Keratinocyte (primary cell): ENCODE data around the gene COMT. TPM values are rescaled to one million over a fixed set of nuclear protein-coding genes. Genes with fewer than 3 reads are reported as not detected.

Experiments used
- DNase-seq: peaks from one replicate; pipeline ENCODE4 v3.0.0-alpha.2; 2011; ENCODE audit warnings: low read depth, missing footprints, low spot score
- FAIRE-seq: peaks from 2 replicates; lab custom pipeline; 2011; peaks lifted over from hg19 to GRCh38; lab: Jason Lieb, UNC
- H2AFZ ChIP-seq: 2 replicates; pipeline ENCODE4 v1.6.0; 2012; ENCODE audit warnings: low read length, control low read depth, inconsistent platforms; ENCODE audit not compliant: control insufficient read depth
- H3K27ac ChIP-seq: 2 replicates; pipeline ENCODE4 v1.5.1; 2011; ENCODE audit warnings: low read length; ENCODE audit not compliant: control insufficient read depth, insufficient read depth
- H3K27me3 ChIP-seq: 3 replicates; pipeline ENCODE4 v1.6.0; 2011; ENCODE audit warnings: low read length; ENCODE audit not compliant: control insufficient read depth, insufficient read depth; ENCODE audit errors: extremely low read depth
- H3K36me3 ChIP-seq, 2 experiments: 2 replicates in 1 of 2; 3 replicates in 1 of 2; pipeline ENCODE4 v1.5.1; 2011; ENCODE audit warnings: low read length in 2 of 2, mild to moderate bottlenecking in 1 of 2; ENCODE audit not compliant: control insufficient read depth in 2 of 2, insufficient read depth in 2 of 2; ENCODE audit errors: extremely low read depth in 1 of 2
- H3K4me1 ChIP-seq: 3 replicates; pipeline ENCODE4 v1.5.1; 2011; ENCODE audit warnings: low read length; ENCODE audit not compliant: control insufficient read depth, insufficient read depth; ENCODE audit errors: extremely low read depth
- H3K4me2 ChIP-seq: 3 replicates; pipeline ENCODE4 v1.6.0; 2011; ENCODE audit warnings: low read depth, low read length; ENCODE audit not compliant: control insufficient read depth, insufficient read depth; ENCODE audit errors: extremely low read depth
- H3K4me3 ChIP-seq, 3 experiments: fragments of 200-600 bp in 1 of 3; sonication (generic) in 1 of 3; 2 replicates in 2 of 3; 3 replicates in 1 of 3; pipeline ENCODE4 v1.5.1; 2011 to 2016; ENCODE audit warnings: low read length in 3 of 3, mild to moderate bottlenecking in 3 of 3, control low read depth in 2 of 3, inconsistent platforms in 1 of 3, low read depth in 1 of 3, mixed read lengths in 1 of 3, mixed run types in 1 of 3, moderate library complexity in 1 of 3; ENCODE audit not compliant: control insufficient read depth in 2 of 3, insufficient read depth in 2 of 3; ENCODE audit errors: extremely low read depth in 1 of 3
- H3K79me2 ChIP-seq: 2 replicates; pipeline ENCODE4 v1.6.0; 2012; ENCODE audit warnings: low read length; ENCODE audit not compliant: control insufficient read depth, insufficient read depth
- H3K9ac ChIP-seq: 3 replicates; pipeline ENCODE4 v1.6.0; 2011; ENCODE audit warnings: low read length; ENCODE audit not compliant: control insufficient read depth, insufficient read depth; ENCODE audit errors: extremely low read depth
- H3K9me1 ChIP-seq: 3 replicates; pipeline ENCODE4 v1.6.0; 2011; ENCODE audit warnings: low read length; ENCODE audit not compliant: control insufficient read depth, insufficient read depth; ENCODE audit errors: extremely low read depth
- H3K9me3 ChIP-seq: 2 replicates; pipeline ENCODE4 v1.5.1; 2012; ENCODE audit warnings: low read depth, low read length; ENCODE audit not compliant: control insufficient read depth
- H4K20me1 ChIP-seq: 3 replicates; pipeline ENCODE4 v1.6.0; 2011; ENCODE audit warnings: low read length; ENCODE audit not compliant: control insufficient read depth, insufficient read depth; ENCODE audit errors: extremely low read depth
- EZH2 ChIP-seq: IDR thresholded peaks from one replicate; pipeline ENCODE4 v1.6.1; 2012; ENCODE audit warnings: inconsistent platforms, mild to moderate bottlenecking, low read length, moderate library complexity
- dilution Hi-C: fragments of 300-500 bp; cut with MboI; formaldehyde crosslinking; loops from one replicate; pipeline ENCODE4 v1.7.0; 2020; ENCODE audit warnings: low sequenced_read_pairs; ENCODE audit not compliant: extremely low pct_ligation_motif_present
- polyA plus RNA-seq, 5 experiments: library from polyadenylated mRNA; depleted of rRNA in 3 of 5; stranded (reverse) in 3 of 5; stranded (forward) in 1 of 5; unstranded in 1 of 5; fragments of >200 nt; gene quantifications; 1 replicate in 1 of 5; 2 replicates in 3 of 5; 3 replicates in 1 of 5; pipeline versions ENCODE4 v1.2.1 to v1.2.3, GENCODE V29; 2011 to 2012; ENCODE audit warnings: missing spikeins in 2 of 5, low read depth in 1 of 5, low replicate concordance in 1 of 5
- TF ChIP-seq, protein P1 (sequence below), 3 experiments: IDR thresholded peaks in 1 of 3; conservative IDR thresholded peaks in 1 of 3; optimal IDR thresholded peaks in 1 of 3; 2 replicates in 2 of 3; 3 replicates in 1 of 3; pipeline versions ENCODE3 to v1.5.1; 2011; ENCODE audit warnings: low read length in 3 of 3, mild to moderate bottlenecking in 3 of 3, moderate library complexity in 2 of 3, control low read depth in 1 of 3, inconsistent platforms in 1 of 3; ENCODE audit not compliant: insufficient read depth in 2 of 3; ENCODE audit errors: extremely low read depth in 1 of 3

COMT gene
- polyA plus RNA-seq, 1 donor (not counting 4 experiments of a cell fraction or from before 2014, with no cell fraction given) = 139 TPM

DNA sequence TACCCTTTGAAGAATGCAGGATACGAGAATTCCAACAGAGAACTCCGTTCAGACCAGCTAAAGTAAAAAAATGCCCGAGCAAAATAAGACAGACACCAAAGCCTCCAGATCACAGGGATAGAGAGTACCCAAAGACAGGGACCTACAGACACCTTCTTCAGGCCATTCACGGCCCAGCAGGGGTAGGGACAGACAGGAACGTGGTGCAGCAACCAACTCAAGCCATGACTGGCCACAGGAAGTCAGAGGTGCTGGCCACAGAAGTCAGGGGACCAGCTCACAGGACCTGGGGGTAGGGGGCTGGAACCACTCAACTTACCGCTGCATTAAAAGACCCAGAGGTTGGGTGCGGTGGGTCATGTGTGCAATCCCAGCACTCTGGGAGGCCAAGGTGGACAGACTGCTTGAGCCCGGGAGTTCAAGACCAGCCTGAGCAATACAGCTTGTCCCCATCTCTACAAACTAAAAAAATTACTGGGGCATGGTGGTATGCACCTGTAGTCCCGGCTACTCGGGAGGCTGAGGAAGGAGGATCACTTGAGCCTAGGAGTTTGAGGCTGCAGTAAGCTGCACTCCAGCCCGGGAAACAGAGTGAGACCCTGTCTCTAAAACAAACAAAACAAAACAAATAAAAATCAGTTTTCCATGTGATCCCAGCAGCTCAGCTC, 39.9 kb upstream of the COMT start:
- TF ChIP-seq EZH2 = no peak
- TF ChIP-seq, protein P1, sequence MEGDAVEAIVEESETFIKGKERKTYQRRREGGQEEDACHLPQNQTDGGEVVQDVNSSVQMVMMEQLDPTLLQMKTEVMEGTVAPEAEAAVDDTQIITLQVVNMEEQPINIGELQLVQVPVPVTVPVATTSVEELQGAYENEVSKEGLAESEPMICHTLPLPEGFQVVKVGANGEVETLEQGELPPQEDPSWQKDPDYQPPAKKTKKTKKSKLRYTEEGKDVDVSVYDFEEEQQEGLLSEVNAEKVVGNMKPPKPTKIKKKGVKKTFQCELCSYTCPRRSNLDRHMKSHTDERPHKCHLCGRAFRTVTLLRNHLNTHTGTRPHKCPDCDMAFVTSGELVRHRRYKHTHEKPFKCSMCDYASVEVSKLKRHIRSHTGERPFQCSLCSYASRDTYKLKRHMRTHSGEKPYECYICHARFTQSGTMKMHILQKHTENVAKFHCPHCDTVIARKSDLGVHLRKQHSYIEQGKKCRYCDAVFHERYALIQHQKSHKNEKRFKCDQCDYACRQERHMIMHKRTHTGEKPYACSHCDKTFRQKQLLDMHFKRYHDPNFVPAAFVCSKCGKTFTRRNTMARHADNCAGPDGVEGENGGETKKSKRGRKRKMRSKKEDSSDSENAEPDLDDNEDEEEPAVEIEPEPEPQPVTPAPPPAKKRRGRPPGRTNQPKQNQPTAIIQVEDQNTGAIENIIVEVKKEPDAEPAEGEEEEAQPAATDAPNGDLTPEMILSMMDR (optimal IDR thresholded peaks at IDR 0.05 in 1 of 3, IDR thresholded peaks at IDR 0.05 in 1 of 3, conservative IDR thresholded peaks at IDR 0.05 in 1 of 3; ENCODE audit: extremely low read depth in 1 of 3, insufficient read depth in 2 of 3, low read length in 3 of 3) = no peak
- Histone ChIP-seq H4K20me1 (no peaks in the 10 kb centered on the region), H3K9me3 (no peaks in the 10 kb centered on the region), H2AFZ (no peak overlapping the region), H3K79me2 (no peaks in the 10 kb centered on the region), H3K27ac (no peak overlapping the region), H3K9ac (no peak overlapping the region), H3K4me3 (no peak overlapping the region), H3K9me1 (no peaks in the 10 kb centered on the region), H3K36me3 (peaks cover 0 to 1% of the 10 kb centered on the region in 2 experiments), H3K4me1 (no peaks in the 10 kb centered on the region), H3K4me2 (no peak overlapping the region), H3K27me3 (no peaks in the 10 kb centered on the region)
- dilution Hi-C loops = no loop called here
- no peak for DNase-seq
- FAIRE-seq = no peak

- no peak overlapping the region for H3K27ac ChIP-seq
- H3K27me3 ChIP-seq = no peaks in the 10 kb centered on the region
- no peaks in the 10 kb centered on the region for H3K9me1 ChIP-seq
- TF ChIP-seq, protein P1 (optimal IDR thresholded peaks at IDR 0.05 in 1 of 3, IDR thresholded peaks at IDR 0.05 in 1 of 3, conservative IDR thresholded peaks at IDR 0.05 in 1 of 3; ENCODE audit: extremely low read depth in 1 of 3, insufficient read depth in 2 of 3, low read length in 3 of 3) = no peak
- no peak for TF ChIP-seq EZH2
- FAIRE-seq = no peak
- no peak overlapping the region for H3K4me3 ChIP-seq
- H3K9me3 ChIP-seq = no peaks in the 10 kb centered on the region
- H3K9ac ChIP-seq = no peak overlapping the region
- no peak overlapping the region for H2AFZ ChIP-seq
- H3K36me3 ChIP-seq = no peaks in the 10 kb centered on the region
- H3K4me2 ChIP-seq = no peak overlapping the region
- dilution Hi-C loops = no loop called here
- DNase-seq = no peak
- H3K4me1 ChIP-seq = no peaks in the 10 kb centered on the region
- no peaks in the 10 kb centered on the region for H3K79me2 ChIP-seq
- H4K20me1 ChIP-seq = no peaks in the 10 kb centered on the region
Measured at GRCh38 chr22:19902245-19902715, 39.3 kb upstream of the COMT start.
